ENCODE results near the gene MOGAT2.

MOGAT2 gene

DNA sequence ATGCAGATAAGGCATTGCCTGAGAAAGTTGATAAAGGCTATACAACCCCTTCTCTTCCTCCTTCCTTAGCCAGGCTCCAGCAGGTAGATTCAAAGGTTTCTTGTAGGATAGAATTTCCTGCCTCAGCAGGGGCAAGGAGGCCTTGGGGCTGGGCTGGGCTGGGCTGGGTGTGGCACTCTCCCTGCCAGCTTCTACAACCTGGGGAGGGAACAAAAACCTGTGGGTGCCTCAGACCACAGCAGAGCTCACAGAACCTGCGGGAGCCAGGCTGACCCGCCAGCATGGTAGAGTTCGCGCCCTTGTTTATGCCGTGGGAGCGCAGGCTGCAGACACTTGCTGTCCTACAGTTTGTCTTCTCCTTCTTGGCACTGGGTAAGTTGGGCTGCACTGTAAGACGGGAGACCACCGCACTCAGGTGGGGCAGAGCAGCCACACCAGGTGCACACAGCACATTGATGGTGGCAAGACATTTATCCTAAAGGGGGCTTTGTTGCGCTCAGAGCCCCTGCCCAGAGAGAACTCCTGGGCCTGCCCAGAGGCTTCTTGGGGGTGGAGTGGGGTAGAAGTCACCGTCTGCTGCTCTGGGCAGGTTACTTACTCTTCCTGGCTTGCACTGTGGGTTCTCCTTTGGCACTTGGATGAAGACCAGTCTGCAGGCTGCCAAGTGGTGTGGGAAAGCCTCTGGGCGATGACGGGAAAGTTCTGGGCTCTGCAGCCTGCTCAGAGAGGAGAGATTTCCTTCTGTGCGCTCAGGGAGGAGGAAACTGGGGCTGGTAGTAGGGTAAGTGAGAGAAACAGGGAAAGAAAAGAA lies at the start of gene MOGAT2:
Gene MOGAT2, plus strand, starts transcription at position 231 of the 811 bp plus-strand sequence. Its CDS starts 51 bp downstream, at position 282.
- TF ChIP-seq, protein P1, sequence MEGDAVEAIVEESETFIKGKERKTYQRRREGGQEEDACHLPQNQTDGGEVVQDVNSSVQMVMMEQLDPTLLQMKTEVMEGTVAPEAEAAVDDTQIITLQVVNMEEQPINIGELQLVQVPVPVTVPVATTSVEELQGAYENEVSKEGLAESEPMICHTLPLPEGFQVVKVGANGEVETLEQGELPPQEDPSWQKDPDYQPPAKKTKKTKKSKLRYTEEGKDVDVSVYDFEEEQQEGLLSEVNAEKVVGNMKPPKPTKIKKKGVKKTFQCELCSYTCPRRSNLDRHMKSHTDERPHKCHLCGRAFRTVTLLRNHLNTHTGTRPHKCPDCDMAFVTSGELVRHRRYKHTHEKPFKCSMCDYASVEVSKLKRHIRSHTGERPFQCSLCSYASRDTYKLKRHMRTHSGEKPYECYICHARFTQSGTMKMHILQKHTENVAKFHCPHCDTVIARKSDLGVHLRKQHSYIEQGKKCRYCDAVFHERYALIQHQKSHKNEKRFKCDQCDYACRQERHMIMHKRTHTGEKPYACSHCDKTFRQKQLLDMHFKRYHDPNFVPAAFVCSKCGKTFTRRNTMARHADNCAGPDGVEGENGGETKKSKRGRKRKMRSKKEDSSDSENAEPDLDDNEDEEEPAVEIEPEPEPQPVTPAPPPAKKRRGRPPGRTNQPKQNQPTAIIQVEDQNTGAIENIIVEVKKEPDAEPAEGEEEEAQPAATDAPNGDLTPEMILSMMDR (conservative IDR thresholded peaks at IDR 0.05): no peak
- no peak for TF ChIP-seq ZFX (IDR thresholded peaks at IDR 0.05)

DNA sequence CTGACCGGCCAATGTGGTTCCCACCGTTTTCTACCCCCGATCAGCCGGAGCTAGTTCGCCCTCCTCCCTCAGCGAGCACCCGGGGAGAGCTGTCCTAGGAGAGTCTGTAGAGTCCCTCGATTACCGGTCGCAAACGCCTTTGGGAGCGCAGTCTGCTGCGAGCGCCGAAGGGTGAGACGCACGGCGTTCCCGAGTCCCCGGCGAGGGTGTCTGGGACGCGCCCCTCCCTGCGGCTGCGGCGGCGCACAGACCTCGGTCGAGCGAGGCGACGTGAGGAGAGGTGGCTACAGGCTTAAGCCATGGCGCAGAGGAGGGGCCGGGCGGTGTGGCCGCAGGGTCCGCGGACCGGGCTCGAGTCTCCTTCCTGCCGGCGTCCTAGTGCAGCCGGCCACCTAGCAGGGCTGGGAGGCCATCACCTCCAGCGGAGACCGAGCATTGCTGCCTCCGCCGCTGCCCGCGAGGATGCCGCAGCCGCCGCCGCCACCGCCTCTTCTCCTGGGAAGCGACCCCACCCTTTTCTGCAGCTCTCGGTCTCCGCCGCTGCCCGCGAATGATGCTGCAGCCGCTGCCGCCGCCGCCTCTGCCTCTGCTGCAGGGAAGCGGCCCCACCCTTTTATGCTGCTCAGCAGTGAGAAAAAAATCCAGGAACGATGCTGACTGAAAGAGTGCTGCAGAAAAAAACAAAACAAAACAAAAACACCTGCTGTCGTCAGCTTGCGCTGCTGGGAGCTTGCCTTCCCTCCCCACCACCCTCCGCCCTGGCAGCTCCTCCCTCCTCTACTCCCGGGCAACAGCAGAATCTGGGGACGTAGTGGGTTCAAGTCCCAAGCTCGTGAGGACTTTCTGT lies 49.0 kb upstream of the MOGAT2 start, which contains the start of gene MAP6:
Gene MAP6, minus strand, starts transcription at position 588 of the 847 bp plus-strand sequence. CDS start 669 bp downstream, outside the sequence.
- no peak for TF ChIP-seq ZFX (IDR thresholded peaks at IDR 0.05)
- TF ChIP-seq, protein P1 (conservative IDR thresholded peaks at IDR 0.05): no peak
- H3K27ac ChIP-seq: no peak within 1 kb of the TSS

More for the DNA sequence above, at the start of gene MOGAT2:
- H3K27ac ChIP-seq: peak within 1 kb of the TSS; percentile 71

DNA sequence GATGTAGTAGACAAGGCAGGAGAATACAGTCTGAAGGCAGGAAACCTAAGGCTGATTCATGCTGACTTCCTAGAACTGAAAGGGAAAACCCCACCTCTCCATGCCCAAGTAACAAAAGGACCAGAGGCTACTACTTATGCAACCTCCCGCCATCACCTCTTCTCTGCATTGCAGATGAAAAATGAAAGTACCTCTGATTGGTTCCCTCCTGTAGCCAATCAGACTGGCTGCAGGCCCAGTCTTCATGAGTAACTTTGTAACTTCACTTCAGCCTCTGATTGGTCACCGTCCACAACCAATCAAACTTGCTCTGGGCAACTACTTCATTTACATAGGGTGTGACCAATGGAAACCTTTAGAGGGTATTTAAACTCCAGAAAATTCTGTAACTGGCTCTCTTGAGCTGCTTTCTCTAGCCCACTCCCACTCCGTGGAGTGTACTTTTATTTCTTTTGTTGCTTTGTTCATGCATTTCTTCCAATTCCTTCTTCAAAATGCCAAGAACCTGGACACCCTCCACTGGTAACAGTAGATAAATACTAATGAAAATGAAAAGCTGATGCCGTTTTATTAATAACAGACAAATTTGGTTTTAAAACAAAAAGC lies 43.6 kb upstream of the MOGAT2 start:
- no peak overlapping the region for H3K27ac ChIP-seq
- TF ChIP-seq ZFX (IDR thresholded peaks at IDR 0.05): no peak
- TF ChIP-seq, protein P1 (conservative IDR thresholded peaks at IDR 0.05): no peak

DNA sequence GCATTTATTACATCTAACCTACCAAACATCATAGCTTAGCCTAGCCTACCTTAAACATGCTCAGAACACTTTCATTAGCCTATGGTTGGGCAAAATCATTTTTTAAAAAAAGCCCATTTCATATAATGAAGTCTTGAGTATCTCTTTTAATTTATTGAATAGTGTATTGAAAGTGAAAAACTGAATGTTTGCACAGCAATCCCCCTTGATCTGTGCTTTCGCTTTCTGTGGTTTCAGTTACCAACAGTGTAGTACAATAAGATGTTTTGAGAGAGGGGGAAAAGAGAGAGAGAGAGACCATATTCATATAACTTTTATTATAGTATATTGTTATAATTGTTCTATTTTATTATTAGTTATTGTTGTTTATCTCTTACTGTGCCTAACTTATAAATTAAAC lies 40.4 kb upstream of the MOGAT2 start:
- TF ChIP-seq, protein P1 (conservative IDR thresholded peaks at IDR 0.05): no peak
- TF ChIP-seq ZFX (IDR thresholded peaks at IDR 0.05): no peak
- H3K27ac ChIP-seq: no peak overlapping the region

DNA sequence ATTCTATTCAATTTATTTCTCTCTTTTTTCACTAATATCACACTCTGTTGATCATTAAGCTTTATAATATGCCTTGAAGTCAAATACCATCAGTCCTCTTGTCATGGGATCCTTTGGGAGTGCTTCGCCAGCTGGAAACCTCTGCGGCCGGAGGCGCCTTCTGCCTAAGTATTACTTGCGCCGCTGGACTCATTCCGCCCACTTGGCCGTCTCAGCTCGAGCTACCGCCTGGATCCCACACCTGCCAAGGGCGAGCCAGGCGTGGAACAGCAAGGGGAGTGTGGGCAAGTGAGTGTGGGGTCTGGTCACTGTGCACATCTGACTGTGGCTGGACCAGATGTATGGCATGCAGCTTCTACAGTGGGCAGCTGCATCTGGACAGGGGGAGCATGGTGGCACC lies 39.7 kb upstream of the MOGAT2 start:
- H3K27ac ChIP-seq: no peak overlapping the region
- TF ChIP-seq, protein P1 (conservative IDR thresholded peaks at IDR 0.05): no peak
- TF ChIP-seq ZFX (IDR thresholded peaks at IDR 0.05): no peak

DNA sequence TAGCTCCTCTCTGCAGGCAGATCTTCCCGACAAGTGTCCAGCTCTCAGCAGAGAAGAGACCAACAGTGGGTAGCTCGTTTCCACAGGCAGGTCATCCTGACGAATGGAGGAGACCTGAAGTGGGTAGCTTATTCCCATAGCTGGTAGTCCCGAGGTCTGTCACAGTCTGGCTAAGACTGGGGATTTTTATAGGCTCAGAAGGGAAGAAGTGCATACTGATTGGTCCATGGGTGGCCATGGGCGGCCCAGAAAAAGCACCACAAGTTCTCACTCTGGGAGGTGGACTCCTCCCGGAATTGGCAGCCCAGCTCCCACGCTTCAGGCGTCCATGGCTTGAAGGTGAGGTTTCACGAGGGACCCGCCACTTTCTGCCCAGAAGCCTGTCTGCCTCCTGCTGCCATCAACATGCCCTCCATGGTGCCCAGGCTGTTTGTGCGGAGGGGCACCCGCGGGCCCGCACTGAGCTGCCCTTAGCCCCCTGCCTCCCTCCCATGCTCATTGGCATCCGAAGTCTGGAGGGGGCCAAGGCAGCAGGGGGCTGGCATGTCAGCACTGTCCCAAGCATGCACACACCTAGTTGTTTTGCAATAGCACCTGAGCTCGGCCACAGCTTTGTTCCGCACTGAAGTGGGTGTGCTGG lies 38.9 kb upstream of the MOGAT2 start:
- no peak for TF ChIP-seq ZFX (IDR thresholded peaks at IDR 0.05)
- TF ChIP-seq, protein P1 (conservative IDR thresholded peaks at IDR 0.05): no peak
- H3K27ac ChIP-seq: no peak overlapping the region

Measured in C4-2B (cell line).